Esophagus muscularis mucosa (tissue), 4 donors: ENCODE results near the gene CLIP3. TPM values are rescaled to one million over a fixed set of nuclear protein-coding genes. Genes with fewer than 3 reads are reported as not detected.
A peak's percentile ranks its signal among the peaks of the same experiment; 100 is the strongest.

Source experiments
- DNase-seq: peaks from one replicate; pipeline ENCODE4 v3.0.0-alpha.2; 2017; ENCODE audit errors: extremely low spot score
- H3K27ac ChIP-seq, 4 donors: fragments of 200-600 bp; sonication (generic); replicated peaks in 1 of 4; 1 replicate in 3 of 4; 2 replicates in 1 of 4; pipeline ENCODE4 v1.5.1; 2016 to 2019; ENCODE audit warnings: mild to moderate bottlenecking in 1 of 4
- H3K27me3 ChIP-seq, 4 donors: fragments of 200-600 bp; sonication (generic); one replicate each; pipeline versions ENCODE4 v1.5.1 to v1.6.0; 2016 to 2019
- H3K36me3 ChIP-seq, 4 donors: fragments of 200-600 bp; sonication (generic); one replicate each; pipeline ENCODE4 v1.5.1; 2016 to 2019
- H3K4me1 ChIP-seq, 4 donors: fragments of 200-600 bp; sonication (generic); one replicate each; pipeline ENCODE4 v1.5.1; 2016 to 2019
- H3K4me3 ChIP-seq, 4 donors: fragments of 200-600 bp; sonication (generic); 1 replicate in 2 of 4; 2 replicates in 2 of 4; pipeline ENCODE4 v1.5.1; 2016 to 2019; ENCODE audit warnings: mild to moderate bottlenecking in 4 of 4, moderate library complexity in 1 of 4
- H3K9me3 ChIP-seq, 4 donors: fragments of 200-600 bp; sonication (generic); 1 replicate in 3 of 4; 2 replicates in 1 of 4; pipeline ENCODE4 v1.5.1; 2016 to 2019
- CTCF ChIP-seq, 3 experiments: fragments of 200-600 bp in 2 of 3; fragments of 450-650 bp in 1 of 3; sonication (generic) in 2 of 3; IDR thresholded peaks; one replicate each; pipeline ENCODE4 v1.5.1; 2017 to 2019; ENCODE audit warnings: antibody characterized with exemption in 3 of 3, mild to moderate bottlenecking in 2 of 3, moderate library complexity in 1 of 3
- EP300 ChIP-seq: sonication (generic); formaldehyde crosslinking; IDR thresholded peaks from one replicate; pipeline ENCODE4 v1.6.1; 2017; ENCODE audit warnings: antibody characterized with exemption
- POLR2A ChIP-seq: fragments of 450-650 bp; IDR thresholded peaks from one replicate; pipeline ENCODE4 v1.6.1; 2017; ENCODE audit warnings: antibody characterized with exemption, moderate library complexity, mild to moderate bottlenecking, low read depth
- POLR2AphosphoS5 ChIP-seq, 2 donors: sonication (generic); formaldehyde crosslinking; IDR thresholded peaks; one replicate each; pipeline ENCODE4 v1.6.1; 2017; ENCODE audit warnings: antibody characterized with exemption in 2 of 2
- WGBS: methylation state at CpG from one replicate; pipeline ENCODE4 v1.1.5; 2018; 5-methylcytosine and 5-hydroxymethylcytosine counted together
- intact Hi-C: fragments of 100-400 bp; cut with DNase I; formaldehyde crosslinking; loops from one replicate; pipeline ENCODE4 v1.15.1; 2023
- total RNA-seq, 4 donors: library from RNA; depleted of rRNA; stranded (reverse); fragments of >200 nt; gene quantifications; one replicate each; pipeline versions ENCODE4 v1.1.0 to v1.2.1, GENCODE V29; 2016

Gene CLIP3
- total RNA-seq: 10 to 100 TPM; 39.9 to 73.3 (median 51.4) TPM

GRCh38 chr19:36032251-36033104, at the start of gene CLIP3:
TSS of gene CLIP3 (minus strand) at chr19:36032873. CDS start at chr19:36032357, 516 bp downstream.
- Histone ChIP-seq H3K36me3 (peaks cover 0 to 29% (median 12%) of the 10 kb centered on the region in 4 donors), H3K4me3 (peak within 1 kb of the TSS; percentile 71 to 84 (median 78)), H3K9me3 (no peaks in the 10 kb centered on the region), H3K4me1 (peaks cover 13 to 34% (median 22%) of the 10 kb centered on the region in 4 donors), H3K27ac (peak within 1 kb of the TSS; percentile 80 to 87 (median 83)), H3K27me3 (no peaks in the 10 kb centered on the region)
- TF ChIP-seq EP300: no peak
- peak; percentile 63 to 76 for TF ChIP-seq POLR2AphosphoS5 (IDR thresholded peaks at IDR 0.05)
- TF ChIP-seq POLR2A: no peak
- peak in 1 of 3 experiments; percentile 15 for TF ChIP-seq CTCF (IDR thresholded peaks at IDR 0.05)
- WGBS: under 1% methylated on average over 20 of the region's 51 CpGs
- no peak for DNase-seq
- intact Hi-C loops: no loop called here

- no peak for DNase-seq
- Histone ChIP-seq H3K9me3 (no peaks in the 10 kb centered on the region), H3K27ac (no peak overlapping the region), H3K27me3 (no peaks in the 10 kb centered on the region), H3K4me1 (peaks cover 0 to 8% (median 5%) of the 10 kb centered on the region in 4 donors), H3K4me3 (no peak overlapping the region), H3K36me3 (no peaks in the 10 kb centered on the region)
- intact Hi-C loops: no loop called here
- WGBS: 94% methylated on average over 7 of the region's 7 CpGs
- TF ChIP-seq POLR2AphosphoS5 (IDR thresholded peaks at IDR 0.05): no peak
- no peak for TF ChIP-seq EP300
- no peak for TF ChIP-seq POLR2A
- no peak for TF ChIP-seq CTCF (IDR thresholded peaks at IDR 0.05)
Observed at GRCh38 chr19:36081894-36082293, 49.2 kb upstream of the CLIP3 start.

GRCh38 chr19:36081385-36081784, 48.7 kb upstream of the CLIP3 start:
- H3K4me1 ChIP-seq: peaks cover 0 to 8% (median 5%) of the 10 kb centered on the region in 4 donors
- no peaks in the 10 kb centered on the region for H3K36me3 ChIP-seq
- no peaks in the 10 kb centered on the region for H3K27me3 ChIP-seq
- intact Hi-C loops: no loop called here
- no peak for DNase-seq
- no peaks in the 10 kb centered on the region for H3K9me3 ChIP-seq
- no peak overlapping the region for H3K27ac ChIP-seq
- TF ChIP-seq EP300 (no peak), POLR2AphosphoS5 (IDR thresholded peaks at IDR 0.05) (no peak), POLR2A (no peak), CTCF (IDR thresholded peaks at IDR 0.05) (no peak)
- 88% methylated on average over 3 of the region's 3 CpGs for WGBS
- no peak overlapping the region for H3K4me3 ChIP-seq

GRCh38 chr19:36079389-36079945, 46.8 kb upstream of the CLIP3 start:
- 97% methylated on average over 3 of the region's 3 CpGs for WGBS
- H3K4me3 ChIP-seq: no peak overlapping the region
- no peak for DNase-seq
- H3K4me1 ChIP-seq: peaks cover 0 to 8% (median 5%) of the 10 kb centered on the region in 4 donors
- no peak overlapping the region for H3K27ac ChIP-seq
- TF ChIP-seq EP300 (no peak), CTCF (IDR thresholded peaks at IDR 0.05) (no peak), POLR2A (no peak), POLR2AphosphoS5 (IDR thresholded peaks at IDR 0.05) (no peak)
- intact Hi-C loops: no loop called here
- H3K36me3 ChIP-seq: no peaks in the 10 kb centered on the region
- no peaks in the 10 kb centered on the region for H3K9me3 ChIP-seq
- H3K27me3 ChIP-seq: no peaks in the 10 kb centered on the region
